Heart left ventricle (tissue), 13 donors: ENCODE measurements around the gene ZBTB7C.

ENCODE experiments used
- CTCF ChIP-seq, 12 donors: fragments of 200-600 bp; sonication (generic) in 4 of 12; IDR thresholded peaks; one replicate each; pipeline versions ENCODE4 v1.5.0 to v1.8.0; 2018 to 2022; ENCODE audit warnings: antibody characterized with exemption in 12 of 12, mild to moderate bottlenecking in 5 of 12
- POLR2A ChIP-seq, 2 donors: fragments of 450-650 bp; IDR thresholded peaks; one replicate each; pipeline ENCODE4 v1.6.1; 2017; ENCODE audit warnings: antibody characterized with exemption in 2 of 2, mild to moderate bottlenecking in 2 of 2, moderate library complexity in 2 of 2
- donor health status: ischemic (EF 13 %, LVEDD 7.1; RV severe dilation, severe dysfunction).
- donor health status: DM: no; HTN: yes; CAD: no.
- donor health status: DM: no; HTN: no; CAD: no.
- donor health status: ischemic (EF 25% LVEDD 6.9; RV normal size, moderate dysfunction).
- donor health status: ischemic (EF 25% LVEDD 5.7; RV mildly dilated, moderate dysfunction).
- donor health status: ischemic (EF 35%, LVEDD 5.7; RV mildly dilated, moderate dysfunction).
- donor health status: nonischemic (EF 11% LVEDD 7.7; RV severe dilation, severe dysfunction).
- donor health status: DM: yes; HTN: yes; CAD: no.
- donor health status: PGD.
- donor health status: ischemic (EF 29% LVEDD 5.4; RV normal size, mild dysfunction).
- donor health status: nonischemic (EF 23%, LVEDD 6.1; RV moderate dilation, normal function).

GRCh38 chr18:48059455-48060010 lies 349.6 kb downstream of the ZBTB7C start:
- TF ChIP-seq CTCF (IDR thresholded peaks at IDR 0.05) (no peak), POLR2A (IDR thresholded peaks at IDR 0.05) (no peak)
